WERI-Rb-1 (cell line): ENCODE measurements around the gene DLG4.
A peak's percentile ranks its signal among the peaks of the same experiment; 100 is the strongest.

Experiments used
- DNase-seq: peaks from one replicate; pipeline ENCODE4 v3.0.0-alpha.2; 2020
- H3K27ac ChIP-seq: fragments of 250-450 bp; sonication (Bioruptor Pico); 2 replicates; pipeline ENCODE4 v1.5.1; 2020; ENCODE audit warnings: mild to moderate bottlenecking, moderate library complexity
- H3K27me3 ChIP-seq: fragments of 250-450 bp; sonication (Bioruptor Pico); 2 replicates; pipeline ENCODE4 v1.5.1; 2021; ENCODE audit warnings: mild to moderate bottlenecking, low read depth, moderate library complexity; ENCODE audit not compliant: insufficient read depth, severe bottlenecking
- H3K36me3 ChIP-seq: fragments of 250-450 bp; sonication (Bioruptor Pico); 2 replicates; pipeline ENCODE4 v1.5.1; 2020; ENCODE audit warnings: mild to moderate bottlenecking, moderate library complexity
- H3K4me3 ChIP-seq: 2 replicates; pipeline ENCODE4 v1.5.1; 2011; ENCODE audit warnings: low read depth, mild to moderate bottlenecking, control low read depth, low read length
- H3K9me3 ChIP-seq: fragments of 250-450 bp; sonication (Bioruptor Pico); 2 replicates; pipeline ENCODE4 v1.5.1; 2021; ENCODE audit warnings: mild to moderate bottlenecking, moderate library complexity; ENCODE audit not compliant: severe bottlenecking
- TF ChIP-seq, protein P1 (sequence below): IDR thresholded peaks from 2 replicates; pipeline ENCODE4 v1.5.1; 2011; ENCODE audit warnings: low read depth, mild to moderate bottlenecking, control low read depth, inconsistent platforms, low read length

DLG4 gene

DNA sequence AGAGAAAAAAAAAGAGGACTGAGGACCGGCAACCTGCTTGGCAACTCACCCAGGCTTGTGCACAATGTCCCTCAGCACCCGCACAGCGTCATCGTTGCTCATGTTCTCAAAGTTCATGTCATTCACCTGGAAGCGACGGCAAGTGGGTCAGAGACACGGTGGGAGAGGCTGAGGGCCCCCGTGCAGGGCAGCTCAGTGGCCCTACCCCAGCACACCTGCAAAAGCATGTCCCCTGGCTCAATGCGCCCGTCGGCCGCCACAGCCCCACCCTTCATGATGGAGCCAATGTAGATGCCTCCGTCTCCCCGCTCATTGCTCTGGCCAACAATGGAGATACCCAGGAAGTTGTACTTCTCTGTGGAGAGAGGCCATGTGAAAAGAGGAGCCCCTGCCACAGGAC is 9.3 kb upstream of the DLG4 start:
- Histone ChIP-seq H3K36me3 (peaks cover 81% of the 10 kb centered on the region), H3K4me3 (no peak overlapping the region), H3K27ac (no peak overlapping the region), H3K27me3 (no peaks in the 10 kb centered on the region), H3K9me3 (no peaks in the 10 kb centered on the region)
- DNase-seq: no peak
- TF ChIP-seq, protein P1, sequence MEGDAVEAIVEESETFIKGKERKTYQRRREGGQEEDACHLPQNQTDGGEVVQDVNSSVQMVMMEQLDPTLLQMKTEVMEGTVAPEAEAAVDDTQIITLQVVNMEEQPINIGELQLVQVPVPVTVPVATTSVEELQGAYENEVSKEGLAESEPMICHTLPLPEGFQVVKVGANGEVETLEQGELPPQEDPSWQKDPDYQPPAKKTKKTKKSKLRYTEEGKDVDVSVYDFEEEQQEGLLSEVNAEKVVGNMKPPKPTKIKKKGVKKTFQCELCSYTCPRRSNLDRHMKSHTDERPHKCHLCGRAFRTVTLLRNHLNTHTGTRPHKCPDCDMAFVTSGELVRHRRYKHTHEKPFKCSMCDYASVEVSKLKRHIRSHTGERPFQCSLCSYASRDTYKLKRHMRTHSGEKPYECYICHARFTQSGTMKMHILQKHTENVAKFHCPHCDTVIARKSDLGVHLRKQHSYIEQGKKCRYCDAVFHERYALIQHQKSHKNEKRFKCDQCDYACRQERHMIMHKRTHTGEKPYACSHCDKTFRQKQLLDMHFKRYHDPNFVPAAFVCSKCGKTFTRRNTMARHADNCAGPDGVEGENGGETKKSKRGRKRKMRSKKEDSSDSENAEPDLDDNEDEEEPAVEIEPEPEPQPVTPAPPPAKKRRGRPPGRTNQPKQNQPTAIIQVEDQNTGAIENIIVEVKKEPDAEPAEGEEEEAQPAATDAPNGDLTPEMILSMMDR: no peak

DNA sequence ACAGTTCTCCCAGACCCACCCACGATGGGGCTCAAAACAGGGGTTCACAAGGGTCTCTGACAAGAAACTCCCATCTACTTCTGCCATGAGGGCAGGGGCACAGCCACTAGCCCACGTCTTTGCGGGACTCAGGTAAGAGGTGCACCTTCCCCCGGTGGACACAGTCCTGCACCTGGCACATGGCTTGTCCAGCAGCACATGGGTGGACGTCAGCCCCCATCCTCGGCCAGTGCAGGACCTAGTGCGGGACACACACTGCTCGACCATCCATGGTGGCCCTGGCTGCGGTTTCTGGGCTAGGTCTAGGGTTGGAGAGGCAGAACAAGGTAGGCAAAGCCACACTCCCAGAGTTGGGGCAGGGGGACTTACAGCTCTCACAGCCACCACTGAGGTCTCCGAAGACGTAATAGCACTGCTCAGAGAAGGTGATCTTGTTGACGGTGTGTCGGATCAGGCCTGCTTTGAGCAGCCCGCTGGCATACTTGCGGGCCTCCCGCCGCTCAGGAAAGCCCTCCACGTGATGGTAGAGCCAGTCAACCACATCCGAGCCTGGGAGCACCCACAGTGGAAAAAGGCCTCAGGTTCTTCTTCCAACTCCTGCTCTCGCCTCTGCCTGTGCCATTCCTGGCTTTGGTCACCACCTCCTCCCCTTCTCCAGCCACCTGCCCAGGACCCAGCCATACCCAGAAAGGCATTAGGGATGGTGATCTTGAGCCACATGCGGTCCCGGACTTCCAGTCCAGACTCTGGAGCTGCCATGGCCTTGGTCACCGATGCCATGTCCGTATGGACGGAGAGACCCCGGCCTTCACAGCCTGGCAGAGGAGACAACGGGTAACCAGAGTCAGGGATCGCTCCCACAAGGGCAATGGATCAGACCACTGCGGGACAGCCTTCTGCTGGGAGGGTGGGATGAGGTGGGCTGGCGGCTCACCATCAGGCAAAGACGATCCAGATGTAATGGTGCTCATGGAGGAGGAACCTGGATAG is 7.4 kb upstream of the DLG4 start:
- Histone ChIP-seq H3K27ac (no peak overlapping the region), H3K27me3 (no peaks in the 10 kb centered on the region), H3K36me3 (peaks cover 93% of the 10 kb centered on the region), H3K4me3 (no peak overlapping the region), H3K9me3 (no peaks in the 10 kb centered on the region)
- TF ChIP-seq, protein P1: no peak
- no peak for DNase-seq

DNA sequence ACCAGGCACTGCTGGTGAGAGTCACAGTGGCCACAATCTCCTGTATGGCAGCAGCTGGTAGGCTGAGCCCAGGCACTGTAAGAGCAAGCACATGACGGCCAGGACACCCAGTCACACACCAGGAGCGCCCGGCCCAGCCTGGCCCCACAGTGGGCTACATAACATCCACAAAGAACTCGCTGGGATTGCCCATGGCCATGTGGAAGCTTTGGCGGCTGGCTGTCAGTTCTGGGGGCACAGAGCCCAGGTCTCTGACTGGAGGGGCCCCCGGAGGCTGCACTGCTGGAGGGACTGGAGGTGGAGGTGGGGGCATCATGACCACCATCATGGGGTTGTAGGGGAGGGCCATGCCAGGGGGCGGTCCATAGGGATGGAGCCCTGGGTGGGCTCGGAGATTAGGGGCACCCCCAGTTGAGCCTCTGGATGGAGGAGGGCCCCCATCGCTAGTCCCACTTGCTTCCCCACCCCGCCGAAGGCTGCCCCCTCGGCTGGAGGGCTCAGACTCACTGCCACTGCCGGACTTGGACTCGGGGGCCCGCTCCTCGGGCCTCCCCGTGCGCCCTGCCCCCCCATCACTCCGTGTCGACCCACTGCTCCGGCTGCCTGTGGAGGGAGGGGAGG is 6.2 kb upstream of the DLG4 start:
- Histone ChIP-seq H3K9me3 (no peaks in the 10 kb centered on the region), H3K27me3 (no peaks in the 10 kb centered on the region), H3K27ac (no peak overlapping the region), H3K36me3 (peaks cover 98% of the 10 kb centered on the region), H3K4me3 (no peak overlapping the region)
- no peak for DNase-seq
- TF ChIP-seq, protein P1: no peak

DNA sequence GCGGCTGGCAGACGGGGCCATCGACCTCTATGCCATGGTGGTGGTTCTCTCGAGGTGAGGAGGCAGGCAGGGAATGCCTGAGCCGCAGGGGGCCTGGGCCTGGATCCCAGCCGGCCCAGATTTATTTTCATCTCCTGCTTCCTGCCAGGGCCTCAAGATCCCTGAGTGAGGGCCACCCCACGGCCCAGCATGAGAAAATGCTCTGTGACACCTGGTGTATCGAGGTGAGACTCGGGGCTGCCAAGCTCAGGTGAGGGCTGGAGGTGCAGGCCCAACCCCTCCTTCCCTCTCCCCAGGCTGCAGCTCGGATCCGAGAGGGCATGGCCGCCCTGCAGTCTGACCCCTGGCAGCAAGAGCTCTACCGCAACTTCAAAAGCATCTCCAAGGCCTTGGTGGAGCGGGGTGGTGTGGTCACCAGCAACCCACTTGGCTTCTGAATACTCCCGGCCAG is 5.0 kb upstream of the DLG4 start:
- TF ChIP-seq, protein P1: no peak
- H3K36me3 ChIP-seq: peaks cover 91% of the 10 kb centered on the region

DNA sequence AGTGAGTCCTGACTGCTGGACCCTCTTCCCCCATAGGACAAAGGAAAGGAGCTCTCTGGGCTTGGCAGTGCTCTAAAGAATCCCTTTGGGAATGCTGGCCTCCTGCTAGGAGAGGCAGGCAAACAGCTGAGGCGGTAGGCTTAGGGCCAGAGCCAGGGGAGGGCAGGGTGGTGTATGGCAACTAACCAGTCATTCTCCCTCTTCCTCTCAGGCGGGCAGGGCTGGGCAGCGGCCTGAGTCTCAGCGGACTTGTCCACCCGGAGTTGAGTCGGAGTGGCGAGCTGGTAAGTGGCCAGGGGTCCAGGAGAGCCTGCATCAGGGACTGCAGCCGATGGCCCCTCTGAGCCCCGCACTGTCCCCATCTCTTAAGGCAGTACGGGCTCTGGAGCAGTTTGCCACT is 4.5 kb upstream of the DLG4 start:
- Histone ChIP-seq H3K27ac (peak overlapping the region; percentile 45; the same call in 1 of the 2 replicates), H3K36me3 (peaks cover 85% of the 10 kb centered on the region), H3K27me3 (no peaks in the 10 kb centered on the region), H3K9me3 (no peaks in the 10 kb centered on the region), H3K4me3 (no peak overlapping the region)
- TF ChIP-seq, protein P1: no peak
- no peak for DNase-seq

More for the DNA sequence above, 5.0 kb upstream of the DLG4 start:
- Histone ChIP-seq H3K4me3 (no peak overlapping the region), H3K27ac (no peak overlapping the region), H3K9me3 (no peaks in the 10 kb centered on the region), H3K27me3 (no peaks in the 10 kb centered on the region)
- DNase-seq: peak; percentile 26
